HG03175 (cell line): ENCODE measurements around the gene MXD3.
A peak's percentile ranks its signal among the peaks of the same experiment; 100 is the strongest.

Source experiments
- ATAC-seq: cut with Tn5 transposase; IDR thresholded peaks from one replicate; pipeline ENCODE4 v1.9.1; 2021; ENCODE audit warnings: mild to moderate bottlenecking, moderate library complexity; ENCODE audit not compliant: unreplicated experiment

Gene MXD3

GRCh38 chr5:177327539-177328522 lies 16.1 kb upstream of the MXD3 start:
- no peak for ATAC-seq

GRCh38 chr5:177325868-177326381 lies 14.2 kb upstream of the MXD3 start:
- no peak for ATAC-seq

GRCh38 chr5:177320879-177321278 lies 9.2 kb upstream of the MXD3 start:
- ATAC-seq, result no peak

- no peak for ATAC-seq
Measured at GRCh38 chr5:177319913-177320588, 8.4 kb upstream of the MXD3 start.

- no peak for ATAC-seq
Measured at GRCh38 chr5:177317959-177318377, 6.3 kb upstream of the MXD3 start.

GRCh38 chr5:177316005-177316404 lies 4.3 kb upstream of the MXD3 start:
- ATAC-seq, result no peak

- ATAC-seq, result no peak
Measured at GRCh38 chr5:177315411-177315810, 3.7 kb upstream of the MXD3 start.

- no peak for ATAC-seq
Measured at GRCh38 chr5:177314376-177315342, 3.0 kb upstream of the MXD3 start.

GRCh38 chr5:177313561-177314259 lies 2.0 kb upstream of the MXD3 start:
- no peak for ATAC-seq

GRCh38 chr5:177312649-177313181 lies 1.0 kb upstream of the MXD3 start:
- peak; percentile 20 for ATAC-seq

- peak; percentile 4 for ATAC-seq
Measured at GRCh38 chr5:177311392-177311722, 341 bp downstream of the MXD3 start.

- ATAC-seq, result no peak
Measured at GRCh38 chr5:177310757-177311391, 824 bp downstream of the MXD3 start.

- no peak for ATAC-seq
Measured at GRCh38 chr5:177310332-177310731, 1.4 kb downstream of the MXD3 start.

- no peak for ATAC-seq
Measured at GRCh38 chr5:177309351-177310191, 2.1 kb downstream of the MXD3 start.

- no peak for ATAC-seq
Measured at GRCh38 chr5:177308740-177309139, 3.0 kb downstream of the MXD3 start.

GRCh38 chr5:177307544-177308363 lies 3.9 kb downstream of the MXD3 start:
- ATAC-seq, result no peak

- ATAC-seq, result no peak
Measured at GRCh38 chr5:177306674-177307543, 4.8 kb downstream of the MXD3 start.
